GM12875 (cell line): ENCODE data around the gene CUEDC2.
A peak's percentile ranks its signal among the peaks of the same experiment; 100 is the strongest.
"Not testable (repeated sequence)": the region's sequence is repeated elsewhere in the genome, so short reads cannot be mapped to it uniquely, and the experiment has no call there.

ENCODE experiments used
- H3K4me3 ChIP-seq: one replicate; pipeline ENCODE4 v1.5.1; 2011; ENCODE audit warnings: low read depth, low read length, control low read depth
- TF ChIP-seq, protein P1 (sequence below): IDR thresholded peaks from 2 replicates; pipeline ENCODE4 v1.5.1; 2011; ENCODE audit warnings: low read depth, mild to moderate bottlenecking, control low read depth, inconsistent platforms, low read length, moderate library complexity, borderline replicate concordance; ENCODE audit not compliant: insufficient read depth

Gene CUEDC2

GRCh38 chr10:102462512-102463054, 30.2 kb upstream of the CUEDC2 start:
- TF ChIP-seq, protein P1, sequence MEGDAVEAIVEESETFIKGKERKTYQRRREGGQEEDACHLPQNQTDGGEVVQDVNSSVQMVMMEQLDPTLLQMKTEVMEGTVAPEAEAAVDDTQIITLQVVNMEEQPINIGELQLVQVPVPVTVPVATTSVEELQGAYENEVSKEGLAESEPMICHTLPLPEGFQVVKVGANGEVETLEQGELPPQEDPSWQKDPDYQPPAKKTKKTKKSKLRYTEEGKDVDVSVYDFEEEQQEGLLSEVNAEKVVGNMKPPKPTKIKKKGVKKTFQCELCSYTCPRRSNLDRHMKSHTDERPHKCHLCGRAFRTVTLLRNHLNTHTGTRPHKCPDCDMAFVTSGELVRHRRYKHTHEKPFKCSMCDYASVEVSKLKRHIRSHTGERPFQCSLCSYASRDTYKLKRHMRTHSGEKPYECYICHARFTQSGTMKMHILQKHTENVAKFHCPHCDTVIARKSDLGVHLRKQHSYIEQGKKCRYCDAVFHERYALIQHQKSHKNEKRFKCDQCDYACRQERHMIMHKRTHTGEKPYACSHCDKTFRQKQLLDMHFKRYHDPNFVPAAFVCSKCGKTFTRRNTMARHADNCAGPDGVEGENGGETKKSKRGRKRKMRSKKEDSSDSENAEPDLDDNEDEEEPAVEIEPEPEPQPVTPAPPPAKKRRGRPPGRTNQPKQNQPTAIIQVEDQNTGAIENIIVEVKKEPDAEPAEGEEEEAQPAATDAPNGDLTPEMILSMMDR = no peak
- no peak overlapping the region for H3K4me3 ChIP-seq

DNA sequence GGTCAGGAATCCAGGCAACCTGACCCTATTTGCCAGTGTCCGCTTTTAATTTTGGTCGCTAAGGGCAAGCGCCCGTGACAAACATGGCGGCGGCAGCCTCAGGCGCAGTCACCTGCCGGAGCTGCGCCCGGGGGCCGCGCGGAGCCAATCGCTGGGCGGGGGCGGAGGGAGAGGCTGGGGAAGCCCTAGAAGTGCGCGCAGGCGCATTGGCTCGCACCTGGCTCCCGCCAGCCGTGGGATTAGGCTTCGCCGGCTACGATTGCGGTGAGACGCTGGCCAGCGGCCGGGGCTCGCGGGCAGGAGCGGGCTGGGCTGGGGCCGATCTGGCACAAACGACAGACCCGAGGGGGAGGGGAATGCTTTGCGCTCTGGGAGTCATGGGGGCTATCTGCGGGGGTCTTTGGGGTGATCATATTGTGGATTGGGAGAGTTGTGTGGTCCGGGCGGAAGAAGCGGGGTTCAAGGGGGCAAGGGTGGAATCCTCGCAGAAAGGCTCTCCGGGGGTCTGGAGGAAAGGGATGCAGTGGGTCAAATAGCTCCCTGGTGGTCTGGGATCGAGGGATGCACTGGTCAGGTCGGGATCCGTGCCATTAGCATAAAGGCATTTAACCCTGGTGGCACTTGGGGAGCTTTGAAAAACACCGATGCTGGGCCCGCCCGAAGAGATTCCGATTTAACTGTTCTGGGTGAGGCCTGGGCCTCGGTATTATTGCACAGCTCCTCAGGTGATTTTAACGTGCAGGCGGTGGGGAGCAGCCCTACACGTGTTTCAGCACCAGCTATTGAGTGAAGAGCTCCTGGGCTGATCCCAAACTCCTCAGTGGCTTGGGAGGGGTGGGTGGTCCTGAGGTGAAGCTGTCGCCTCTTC, 29.0 kb upstream of the CUEDC2 start:
- TF ChIP-seq, protein P1 = no peak
- H3K4me3 ChIP-seq = peak overlapping the region; percentile 72

GRCh38 chr10:102460836-102461186, 28.4 kb upstream of the CUEDC2 start:
- TF ChIP-seq, protein P1 = no peak
- peak overlapping the region; percentile 72 for H3K4me3 ChIP-seq

DNA sequence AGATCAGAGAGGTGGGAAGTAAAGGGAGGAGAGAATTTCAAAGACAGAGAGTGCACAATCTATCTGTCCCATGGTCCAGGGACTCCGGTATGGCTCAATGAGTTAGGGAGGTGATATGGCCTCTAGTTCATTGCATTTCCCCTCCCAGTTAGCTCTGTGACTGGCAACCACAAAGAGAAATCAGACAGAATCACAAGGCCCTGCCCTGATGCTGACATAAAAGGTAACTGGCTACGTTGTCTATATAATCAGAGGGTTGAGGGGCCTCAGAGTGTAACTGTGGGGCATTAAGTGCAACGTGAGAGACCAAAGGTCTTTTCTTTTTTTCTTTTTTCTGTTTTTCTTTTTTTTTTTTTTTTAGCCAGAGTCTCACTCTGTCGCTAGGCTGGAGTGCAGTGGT, 26.3 kb upstream of the CUEDC2 start:
- no peak overlapping the region for H3K4me3 ChIP-seq
- TF ChIP-seq, protein P1 = no peak

- TF ChIP-seq, protein P1 = no peak
- no peak overlapping the region for H3K4me3 ChIP-seq
Measured at GRCh38 chr10:102457591-102458150, 25.3 kb upstream of the CUEDC2 start.

- TF ChIP-seq, protein P1 = no peak
- H3K4me3 ChIP-seq = no peak overlapping the region
Measured at GRCh38 chr10:102455893-102456471, 23.6 kb upstream of the CUEDC2 start.

- not testable (repeated sequence) for H3K4me3 ChIP-seq
Measured at GRCh38 chr10:102454662-102455487, 22.5 kb upstream of the CUEDC2 start.
